Stimulated activated CD4-positive, alpha-beta T cell treated with anti-CD3 and anti-CD28 coated beads, Interleukin-1b, Interleukin-23, amount 100 ng/mL, for 24 hours (primary cell): ENCODE measurements around the gene PCDHA3.
"Not testable (repeated sequence)": the region's sequence is repeated elsewhere in the genome, so short reads cannot be mapped to it uniquely, and the experiment has no call there.

ENCODE experiments used
- DNase-seq, 4 experiments: peaks; one replicate each; pipeline ENCODE4 v3.0.0-alpha.2; 2020; ENCODE audit warnings: low read depth in 4 of 4, low spot score in 1 of 4

PCDHA3 gene

DNA sequence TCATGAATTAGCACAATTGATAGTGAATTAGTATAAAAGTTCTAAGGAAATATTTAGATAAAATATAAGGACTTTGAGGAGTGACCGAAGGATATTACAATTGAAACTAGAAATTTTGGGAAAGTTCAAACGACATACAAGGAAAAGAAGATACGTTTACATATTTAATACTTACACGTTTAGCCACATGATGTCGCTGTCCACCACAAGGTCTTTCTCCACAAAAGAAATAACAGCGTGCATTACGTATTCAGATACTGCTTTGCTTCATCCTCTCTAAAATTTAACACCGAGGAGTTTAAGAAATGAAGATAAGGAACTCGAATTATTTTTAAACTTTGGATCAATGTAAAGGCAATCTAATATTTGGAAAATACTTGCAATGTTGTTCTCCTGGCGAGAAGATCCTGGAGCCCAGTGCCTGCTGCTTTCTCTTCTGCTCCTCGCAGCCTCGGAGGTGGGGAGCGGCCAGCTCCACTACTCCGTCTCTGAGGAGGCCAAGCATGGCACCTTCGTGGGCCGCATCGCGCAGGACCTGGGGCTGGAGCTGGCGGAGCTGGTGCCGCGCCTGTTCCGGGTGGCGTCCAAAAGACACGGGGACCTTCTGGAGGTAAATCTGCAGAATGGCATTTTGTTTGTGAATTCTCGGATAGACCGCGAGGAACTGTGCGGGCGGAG lies at the start of gene PCDHA3:
TSS of gene PCDHA3 (plus strand) at position 242 of the 678 bp plus-strand sequence.
- DNase-seq = no peak

DNA sequence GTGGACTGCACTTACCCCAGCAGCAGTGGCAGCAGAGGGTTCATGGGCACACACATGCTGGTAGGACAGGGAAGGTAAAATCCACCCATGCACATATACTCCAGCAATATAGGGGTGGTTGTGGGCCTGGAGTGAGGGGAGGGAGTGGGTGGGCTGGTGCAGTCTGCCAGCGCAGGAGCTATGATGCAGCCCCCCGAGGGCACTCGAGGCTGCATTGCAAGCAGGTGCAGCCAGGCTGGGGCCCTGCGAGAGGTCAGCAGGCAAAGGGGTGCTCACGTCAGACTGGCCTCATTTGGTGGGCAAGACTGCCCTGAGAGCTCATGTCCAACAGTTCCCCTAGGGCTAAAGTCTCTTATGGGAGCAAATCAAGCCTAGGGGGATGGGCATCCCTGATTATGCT lies 47.3 kb upstream of the PCDHA3 start:
- no peak for DNase-seq

DNA sequence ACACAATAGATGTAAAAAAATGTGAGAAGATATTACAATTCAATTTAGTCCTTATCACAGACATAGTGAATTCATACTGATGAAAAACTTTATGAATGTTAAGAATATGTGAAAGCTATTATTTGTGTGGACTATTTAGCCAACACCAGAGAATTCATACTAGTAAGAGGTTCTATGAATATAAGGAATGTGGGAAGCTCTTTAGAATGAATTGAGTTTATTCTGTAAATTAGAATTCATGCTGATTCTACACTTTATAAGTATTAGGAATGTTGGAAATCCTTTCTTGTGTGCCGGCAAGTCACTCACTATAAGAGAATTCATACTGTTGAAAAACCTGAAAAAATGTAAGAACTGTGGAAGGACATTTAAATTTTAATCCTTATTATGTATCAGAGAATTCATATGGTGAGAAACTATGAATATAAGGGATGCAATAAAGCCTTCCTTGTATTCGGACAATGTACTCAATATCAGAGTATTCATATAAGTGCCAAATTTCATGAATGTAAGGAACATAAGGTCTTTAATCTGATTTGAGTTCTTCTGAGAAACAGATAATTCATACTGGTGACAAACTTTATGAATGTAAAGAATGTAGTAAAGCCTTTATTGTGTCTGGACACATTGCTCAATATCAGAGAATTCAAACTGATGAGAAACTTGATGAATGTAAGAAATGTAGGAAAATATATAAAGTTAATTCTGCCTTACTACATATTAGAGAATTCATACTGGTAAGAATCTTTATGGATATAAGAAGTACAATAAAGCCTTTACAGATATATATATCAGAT lies 36.5 kb upstream of the PCDHA3 start:
- no peak for DNase-seq

DNA sequence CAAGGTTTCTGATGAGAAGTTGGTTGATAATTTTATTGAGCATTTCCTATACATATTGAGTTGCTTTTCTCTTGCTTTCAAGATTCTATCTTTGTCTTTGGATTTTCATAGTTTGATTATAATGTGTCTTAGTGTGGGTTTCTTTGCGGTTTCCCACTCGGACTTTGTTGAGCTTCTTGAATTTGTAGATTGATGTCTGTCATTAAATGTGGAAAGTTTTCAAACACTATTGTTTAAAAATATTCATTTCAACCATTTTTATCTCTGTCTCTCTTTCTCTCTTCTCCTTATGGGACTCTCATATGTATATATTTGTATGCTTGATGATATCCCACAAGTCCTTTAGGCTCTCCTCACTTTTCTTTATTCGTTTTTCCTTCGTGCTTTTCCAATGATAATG lies 33.4 kb upstream of the PCDHA3 start:
- no peak for DNase-seq

DNA sequence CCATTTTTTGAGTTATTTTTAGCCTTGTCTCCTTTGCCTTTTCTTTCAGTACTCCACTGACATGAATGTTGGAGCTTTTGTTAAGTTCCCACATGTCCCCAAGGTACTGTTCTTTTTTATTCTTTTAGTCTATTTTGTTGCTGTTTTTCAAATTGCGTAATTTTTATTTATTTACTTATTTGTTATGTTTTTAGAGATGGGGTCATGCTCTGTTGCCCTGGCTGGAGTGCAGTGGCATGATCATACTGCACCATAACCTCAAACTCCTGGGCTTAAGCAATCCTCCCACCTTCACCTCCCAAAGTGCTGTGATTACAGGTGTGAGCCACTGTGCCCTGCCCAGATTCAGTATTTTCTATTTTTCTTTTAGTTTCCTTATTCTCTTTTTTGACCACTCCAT lies 20.3 kb upstream of the PCDHA3 start:
- DNase-seq = no peak

DNA sequence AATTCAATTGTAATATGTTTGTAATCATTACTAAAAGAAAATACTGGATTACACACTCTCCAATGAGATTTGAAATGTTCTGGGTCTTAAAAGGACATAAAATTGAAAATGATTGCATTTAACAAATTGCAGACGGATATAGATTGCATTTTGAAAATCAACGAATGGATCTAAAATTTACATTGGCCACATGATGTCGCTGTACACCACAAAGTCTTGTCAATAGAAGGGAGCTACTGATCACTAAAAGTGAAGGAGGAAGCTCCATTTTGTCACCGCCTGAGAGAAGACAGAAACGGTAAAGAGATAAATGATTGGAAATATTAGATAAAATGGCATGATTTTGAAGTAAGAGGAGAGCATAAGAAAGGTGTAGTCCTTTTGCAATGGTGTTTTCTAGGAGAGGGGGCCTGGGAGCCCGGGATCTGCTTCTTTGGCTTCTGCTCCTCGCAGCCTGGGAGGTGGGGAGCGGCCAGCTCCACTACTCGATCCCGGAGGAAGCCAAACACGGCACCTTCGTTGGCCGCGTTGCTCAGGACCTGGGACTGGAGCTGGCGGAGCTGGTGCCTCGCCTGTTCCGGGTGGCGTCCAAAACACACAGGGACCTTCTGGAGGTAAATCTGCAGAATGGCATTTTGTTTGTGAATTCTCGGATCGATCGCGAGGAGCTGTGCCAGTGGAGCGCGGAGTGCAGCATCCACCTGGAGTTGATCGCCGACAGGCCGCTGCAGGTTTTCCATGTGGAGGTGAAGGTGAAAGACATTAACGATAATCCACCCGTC lies 14.8 kb upstream of the PCDHA3 start, which contains the start of gene PCDHA1:
TSS of gene PCDHA1 (plus strand) at position 236 of the 782 bp plus-strand sequence.
- no peak for DNase-seq

DNA sequence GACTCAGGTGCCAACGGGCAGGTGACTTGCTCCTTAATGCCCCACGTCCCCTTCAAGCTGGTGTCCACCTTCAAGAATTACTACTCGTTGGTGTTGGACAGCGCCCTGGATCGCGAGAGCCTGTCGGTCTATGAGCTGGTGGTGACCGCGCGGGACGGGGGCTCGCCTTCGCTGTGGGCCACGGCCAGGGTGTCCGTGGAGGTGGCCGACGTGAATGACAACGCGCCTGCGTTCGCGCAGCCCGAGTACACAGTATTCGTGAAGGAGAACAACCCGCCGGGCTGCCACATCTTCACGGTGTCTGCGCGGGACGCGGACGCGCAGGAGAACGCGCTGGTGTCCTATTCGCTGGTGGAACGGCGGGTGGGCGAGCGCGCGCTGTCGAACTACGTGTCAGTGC lies 13.4 kb upstream of the PCDHA3 start:
- not testable (repeated sequence) for DNase-seq

DNA sequence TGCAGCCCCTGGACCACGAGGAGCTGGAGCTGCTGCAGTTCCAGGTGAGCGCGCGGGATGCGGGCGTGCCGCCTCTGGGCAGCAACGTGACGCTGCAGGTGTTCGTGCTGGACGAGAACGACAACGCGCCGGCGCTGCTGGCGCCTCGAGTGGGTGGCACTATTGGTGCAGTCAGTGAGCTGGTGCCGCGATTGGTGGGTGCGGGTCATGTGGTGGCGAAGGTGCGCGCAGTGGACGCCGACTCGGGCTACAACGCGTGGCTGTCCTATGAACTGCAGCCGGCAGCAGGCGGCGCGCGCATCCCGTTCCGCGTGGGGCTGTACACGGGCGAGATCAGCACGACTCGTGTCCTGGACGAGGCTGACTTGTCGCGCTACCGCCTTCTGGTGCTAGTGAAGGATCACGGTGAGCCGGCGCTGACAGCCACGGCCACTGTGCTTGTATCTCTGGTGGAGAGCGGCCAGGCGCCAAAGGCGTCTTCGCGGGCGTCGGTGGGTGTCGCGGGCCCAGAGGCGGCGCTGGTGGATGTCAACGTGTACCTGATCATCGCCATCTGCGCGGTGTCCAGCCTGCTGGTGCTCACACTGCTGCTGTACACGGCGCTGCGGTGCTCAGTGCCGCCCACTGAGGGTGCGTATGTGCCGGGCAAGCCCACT lies 12.9 kb upstream of the PCDHA3 start:
- DNase-seq = not testable (repeated sequence)

DNA sequence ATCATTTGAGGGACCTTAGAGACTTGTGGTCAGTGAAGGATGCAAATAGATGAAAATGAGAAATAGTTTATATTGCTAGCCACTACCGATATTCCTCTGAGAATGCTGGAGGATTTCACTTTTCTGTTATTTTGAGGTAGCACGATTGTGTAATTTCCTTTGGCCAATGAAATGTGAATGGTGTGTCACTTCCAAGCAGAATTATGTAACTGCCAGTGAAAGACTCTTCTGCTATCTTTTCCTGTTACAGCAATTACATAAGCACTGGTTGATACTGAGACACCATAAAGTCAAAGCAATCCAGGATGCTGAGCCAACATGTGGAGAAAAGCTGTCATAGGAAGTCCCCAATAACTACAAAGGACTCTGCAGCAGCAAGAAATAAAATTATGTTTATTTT lies 9.8 kb upstream of the PCDHA3 start:
- DNase-seq = no peak

DNA sequence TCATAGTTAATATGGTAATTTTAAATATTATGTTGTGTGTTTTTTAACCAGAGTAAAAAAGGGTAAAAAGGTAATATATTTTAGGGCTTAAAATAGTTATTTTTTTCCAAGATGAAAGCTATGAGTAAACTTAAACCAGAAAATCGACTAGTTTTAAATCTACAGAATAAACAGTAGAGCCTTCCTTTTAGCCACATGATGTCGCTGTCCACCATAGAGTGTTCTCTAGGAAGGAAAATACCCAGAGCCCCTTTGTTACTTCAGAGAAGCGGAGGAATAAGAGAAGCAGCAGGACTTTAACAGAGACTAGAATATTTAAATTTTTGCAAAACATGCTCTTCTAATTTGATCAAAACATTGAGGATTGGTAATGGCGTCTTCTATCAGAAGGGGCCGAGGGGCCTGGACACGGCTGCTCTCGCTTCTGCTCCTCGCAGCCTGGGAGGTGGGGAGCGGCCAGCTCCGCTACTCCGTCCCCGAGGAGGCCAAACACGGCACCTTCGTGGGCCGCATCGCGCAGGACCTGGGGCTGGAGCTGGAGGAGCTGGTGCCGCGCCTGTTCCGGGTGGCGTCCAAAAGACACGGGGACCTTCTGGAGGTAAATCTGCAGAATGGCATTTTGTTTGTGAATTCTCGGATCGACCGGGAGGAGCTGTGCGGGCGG lies 6.1 kb upstream of the PCDHA3 start, which contains the start of gene PCDHA2:
TSS of gene PCDHA2 (plus strand) at position 258 of the 664 bp plus-strand sequence.
- no peak for DNase-seq

DNA sequence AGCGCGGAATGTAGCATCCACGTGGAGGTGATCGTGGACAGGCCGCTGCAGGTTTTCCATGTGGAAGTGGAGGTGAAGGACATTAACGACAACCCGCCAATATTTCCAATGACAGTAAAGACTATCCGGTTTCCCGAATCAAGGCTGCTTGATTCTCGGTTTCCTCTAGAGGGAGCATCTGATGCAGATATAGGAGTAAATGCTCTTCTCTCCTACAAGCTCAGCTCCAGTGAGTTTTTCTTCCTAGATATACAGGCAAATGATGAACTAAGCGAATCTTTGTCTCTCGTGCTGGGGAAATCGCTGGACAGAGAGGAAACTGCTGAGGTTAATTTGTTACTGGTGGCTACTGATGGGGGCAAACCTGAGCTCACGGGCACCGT lies 5.6 kb upstream of the PCDHA3 start:
- DNase-seq = no peak

DNA sequence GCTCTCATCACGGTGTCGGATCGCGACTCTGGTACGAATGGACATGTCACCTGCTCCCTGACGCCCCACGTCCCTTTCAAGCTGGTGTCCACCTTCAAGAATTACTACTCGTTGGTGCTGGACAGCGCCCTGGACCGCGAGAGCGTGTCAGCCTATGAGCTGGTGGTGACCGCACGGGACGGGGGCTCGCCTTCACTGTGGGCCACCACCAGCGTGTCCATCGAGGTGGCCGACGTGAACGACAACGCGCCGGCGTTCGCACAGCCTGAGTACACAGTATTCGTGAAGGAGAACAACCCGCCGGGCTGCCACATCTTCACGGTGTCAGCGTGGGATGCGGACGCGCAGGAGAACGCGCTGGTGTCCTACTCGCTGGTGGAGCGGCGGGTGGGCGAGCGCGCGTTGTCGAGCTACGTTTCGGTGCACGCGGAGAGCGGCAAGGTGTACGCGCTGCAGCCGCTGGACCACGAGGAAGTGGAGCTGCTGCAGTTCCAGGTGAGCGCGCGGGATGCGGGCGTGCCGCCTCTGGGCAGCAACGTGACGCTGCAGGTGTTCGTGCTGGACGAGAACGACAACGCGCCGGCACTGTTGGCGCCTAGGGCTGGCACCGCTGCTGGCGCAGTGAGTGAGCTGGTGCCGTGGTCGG lies 4.7 kb upstream of the PCDHA3 start:
- DNase-seq = not testable (repeated sequence)

DNA sequence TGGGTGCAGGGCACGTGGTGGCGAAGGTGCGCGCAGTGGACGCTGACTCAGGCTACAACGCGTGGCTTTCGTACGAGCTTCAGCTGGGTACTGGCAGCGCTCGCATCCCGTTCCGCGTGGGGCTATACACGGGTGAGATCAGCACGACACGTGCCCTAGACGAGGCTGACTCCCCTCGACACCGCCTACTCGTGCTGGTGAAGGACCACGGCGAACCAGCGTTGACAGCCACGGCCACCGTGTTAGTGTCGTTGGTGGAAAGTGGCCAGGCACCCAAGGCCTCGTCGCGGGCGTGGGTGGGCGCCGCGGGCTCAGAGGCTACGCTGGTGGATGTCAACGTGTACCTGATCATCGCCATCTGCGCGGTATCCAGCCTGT lies 4.2 kb upstream of the PCDHA3 start:
- no peak for DNase-seq

DNA sequence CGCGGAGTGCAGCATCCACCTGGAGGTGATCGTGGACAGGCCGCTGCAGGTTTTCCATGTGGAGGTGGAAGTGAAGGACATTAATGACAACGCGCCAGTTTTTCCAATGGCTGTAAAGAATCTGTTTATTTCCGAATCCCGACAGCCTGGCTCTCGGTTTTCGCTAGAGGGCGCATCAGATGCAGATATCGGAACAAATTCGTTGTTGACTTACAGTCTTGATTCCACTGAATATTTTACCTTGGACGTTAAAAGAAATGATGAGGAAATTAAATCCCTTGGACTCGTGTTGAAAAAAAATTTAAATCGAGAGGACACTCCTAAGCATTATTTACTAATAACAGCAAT lies 611 bp downstream of the PCDHA3 start:
- DNase-seq = no peak

DNA sequence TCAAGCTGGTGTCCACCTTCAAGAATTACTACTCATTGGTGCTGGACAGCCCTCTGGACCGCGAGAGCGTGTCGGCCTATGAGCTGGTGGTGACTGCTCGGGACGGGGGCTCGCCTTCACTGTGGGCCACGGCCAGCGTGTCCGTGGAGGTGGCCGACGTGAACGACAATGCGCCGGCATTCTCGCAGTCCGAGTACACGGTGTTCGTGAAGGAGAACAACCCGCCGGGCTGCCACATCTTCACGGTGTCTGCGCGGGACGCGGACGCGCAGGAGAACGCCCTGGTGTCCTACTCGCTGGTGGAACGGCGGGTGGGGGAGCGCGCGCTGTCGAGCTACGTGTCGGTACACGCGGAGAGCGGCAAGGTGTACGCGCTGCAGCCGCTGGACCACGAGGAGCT lies 1.5 kb downstream of the PCDHA3 start:
- DNase-seq = not testable (repeated sequence)

DNA sequence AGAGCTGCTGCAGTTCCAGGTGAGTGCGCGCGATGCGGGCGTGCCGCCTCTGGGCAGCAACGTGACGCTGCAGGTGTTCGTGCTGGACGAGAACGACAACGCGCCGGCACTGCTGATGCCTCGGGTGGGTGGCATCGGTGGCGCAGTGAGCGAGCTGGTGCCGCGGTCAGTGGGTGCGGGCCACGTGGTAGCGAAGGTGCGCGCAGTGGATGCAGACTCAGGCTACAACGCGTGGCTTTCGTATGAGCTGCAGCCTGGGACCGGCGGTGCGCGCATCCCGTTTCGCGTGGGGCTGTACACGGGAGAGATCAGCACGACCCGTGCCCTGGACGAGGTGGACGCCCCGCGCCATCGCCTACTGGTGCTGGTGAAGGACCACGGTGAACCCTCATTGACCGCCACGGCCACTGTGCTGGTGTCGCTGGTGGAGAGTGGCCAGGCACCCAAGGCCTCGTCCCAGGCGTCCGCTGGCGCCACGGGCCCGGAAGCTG lies 2.0 kb downstream of the PCDHA3 start:
- no peak for DNase-seq

DNA sequence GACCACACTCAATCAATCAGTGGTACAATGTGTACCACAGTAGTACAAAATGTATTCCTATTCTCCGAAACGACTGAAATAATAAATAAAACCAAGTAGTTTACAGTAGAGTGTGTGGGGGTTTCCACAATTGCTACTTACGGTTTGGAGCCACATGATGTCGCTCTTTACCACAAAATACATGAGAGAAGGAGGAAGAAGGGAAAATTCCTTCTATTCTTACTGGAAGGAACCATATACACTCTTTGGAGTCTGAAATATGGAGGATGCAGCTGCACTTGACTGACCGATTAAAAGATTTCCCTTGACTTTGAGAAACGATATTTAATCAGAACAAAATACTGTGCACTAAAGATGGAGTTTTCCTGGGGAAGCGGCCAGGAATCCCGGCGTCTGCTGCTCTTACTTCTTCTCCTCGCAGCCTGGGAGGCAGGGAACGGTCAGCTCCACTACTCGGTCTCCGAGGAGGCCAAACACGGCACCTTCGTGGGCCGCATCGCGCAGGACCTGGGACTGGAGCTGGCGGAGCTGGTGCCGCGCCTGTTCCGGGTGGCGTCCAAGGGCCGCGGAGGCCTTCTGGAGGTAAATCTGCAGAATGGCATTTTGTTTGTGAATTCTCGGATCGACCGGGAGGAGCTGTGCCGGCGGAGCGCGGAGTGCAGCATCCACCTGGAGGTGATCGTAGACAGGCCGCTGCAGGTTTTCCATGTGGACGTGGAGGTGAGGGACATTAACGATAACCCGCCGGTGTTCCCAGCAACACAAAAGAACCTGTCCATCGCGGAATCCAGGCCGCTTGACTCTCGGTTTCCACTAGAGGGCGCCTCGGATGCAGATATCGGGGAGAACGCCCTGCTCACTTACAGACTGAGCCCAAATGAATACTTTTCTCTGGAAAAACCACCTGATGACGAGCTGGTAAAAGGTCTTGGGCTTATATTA lies 6.2 kb downstream of the PCDHA3 start, which contains the start of gene PCDHA4:
TSS of gene PCDHA4 (plus strand) at position 235 of the 942 bp plus-strand sequence.
- DNase-seq = no peak

DNA sequence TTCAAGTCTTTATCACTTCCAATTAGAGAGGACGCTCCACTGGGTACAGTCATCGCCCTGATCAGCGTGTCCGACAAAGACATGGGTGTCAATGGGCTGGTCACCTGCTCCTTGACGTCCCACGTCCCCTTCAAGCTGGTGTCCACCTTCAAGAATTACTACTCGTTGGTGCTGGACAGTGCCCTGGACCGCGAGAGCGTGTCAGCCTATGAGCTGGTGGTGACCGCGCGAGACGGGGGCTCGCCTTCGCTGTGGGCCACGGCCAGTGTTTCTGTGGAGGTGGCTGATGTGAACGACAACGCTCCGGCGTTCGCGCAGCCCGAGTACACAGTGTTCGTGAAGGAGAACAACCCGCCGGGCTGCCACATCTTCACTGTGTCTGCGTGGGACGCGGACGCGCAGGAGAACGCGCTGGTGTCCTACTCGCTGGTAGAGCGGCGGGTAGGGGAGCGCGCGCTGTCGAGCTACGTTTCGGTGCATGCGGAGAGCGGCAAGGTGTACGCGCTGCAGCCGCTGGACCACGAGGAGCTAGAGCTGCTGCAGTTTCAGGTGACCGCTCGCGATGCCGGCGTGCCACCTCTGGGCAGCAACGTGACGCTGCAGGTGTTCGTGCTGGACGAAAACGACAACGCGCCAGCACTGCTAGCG lies 7.5 kb downstream of the PCDHA3 start:
- DNase-seq = not testable (repeated sequence)
